H9 (cell line): ENCODE measurements around the gene IL32. TPM values are rescaled to one million over a fixed set of nuclear protein-coding genes. Genes with fewer than 3 reads are reported as not detected.
A peak's percentile ranks its signal among the peaks of the same experiment; 100 is the strongest.

Experiments
- DNase-seq: peaks from one replicate; pipeline ENCODE4 v3.0.0-alpha.2; 2017
- H2AFZ ChIP-seq: one replicate; pipeline ENCODE4 v1.6.1; 2013; ENCODE audit warnings: mild to moderate bottlenecking, low read length, control low read depth, moderate library complexity
- H2AK5ac ChIP-seq: 2 replicates; pipeline ENCODE4 v1.6.1; 2013; ENCODE audit warnings: low read length, control low read depth, mixed read lengths; ENCODE audit not compliant: insufficient read length
- H2BK120ac ChIP-seq: one replicate; pipeline ENCODE4 v1.6.1; 2013; ENCODE audit warnings: low read depth, mild to moderate bottlenecking, low read length, control low read depth, inconsistent platforms; ENCODE audit not compliant: poor library complexity, severe bottlenecking
- H2BK12ac ChIP-seq: 2 replicates; pipeline ENCODE4 v1.6.1; 2013; ENCODE audit warnings: low read length, control low read depth, mixed read lengths, low read depth; ENCODE audit not compliant: insufficient read length
- H2BK15ac ChIP-seq: 2 replicates; pipeline ENCODE4 v1.6.1; 2013; ENCODE audit warnings: low read depth, low read length, control low read depth
- H2BK20ac ChIP-seq: one replicate; pipeline ENCODE4 v1.6.1; 2013; ENCODE audit warnings: low read depth, mild to moderate bottlenecking, low read length, control low read depth, inconsistent platforms; ENCODE audit not compliant: poor library complexity, severe bottlenecking
- H2BK5ac ChIP-seq: 2 replicates; pipeline ENCODE4 v1.6.1; 2013; ENCODE audit warnings: low read length, control low read depth, mixed read lengths; ENCODE audit not compliant: insufficient read length
- H3K14ac ChIP-seq: 2 replicates; pipeline ENCODE4 v1.6.1; 2013; ENCODE audit warnings: low read length, control low read depth; ENCODE audit not compliant: insufficient read depth
- H3K18ac ChIP-seq: 2 replicates; pipeline ENCODE4 v1.6.1; 2013; ENCODE audit warnings: low read depth, mild to moderate bottlenecking, mixed read lengths, low read length, control low read depth; ENCODE audit not compliant: insufficient read length
- H3K23ac ChIP-seq: 2 replicates; pipeline ENCODE4 v1.6.1; 2013; ENCODE audit warnings: low read length, control low read depth, mixed read lengths, low read depth; ENCODE audit not compliant: insufficient read length
- H3K23me2 ChIP-seq: 2 replicates; pipeline ENCODE4 v1.6.1; 2013; ENCODE audit warnings: low read depth, mild to moderate bottlenecking, mixed read lengths, low read length, control low read depth; ENCODE audit not compliant: insufficient read length, poor library complexity, severe bottlenecking
- H3K27ac ChIP-seq: 2 replicates; pipeline ENCODE4 v1.5.1; 2013; ENCODE audit warnings: low read length, control low read depth, mixed read lengths, low read depth; ENCODE audit not compliant: insufficient read length
- H3K27me3 ChIP-seq: 2 replicates; pipeline ENCODE4 v1.6.1; 2013; ENCODE audit warnings: low read length, control low read depth, inconsistent platforms; ENCODE audit not compliant: insufficient read depth
- H3K4ac ChIP-seq: 2 replicates; pipeline ENCODE4 v1.6.1; 2013; ENCODE audit warnings: low read depth, mild to moderate bottlenecking, control low read depth, inconsistent platforms, low read length, moderate library complexity
- H3K4me1 ChIP-seq: 2 replicates; pipeline ENCODE4 v1.6.1; 2013; ENCODE audit warnings: low read length, control low read depth, inconsistent platforms; ENCODE audit not compliant: insufficient read depth
- H3K4me2 ChIP-seq: 2 replicates; pipeline ENCODE4 v1.6.1; 2013; ENCODE audit warnings: low read length, control low read depth, mixed read lengths; ENCODE audit not compliant: insufficient read length, insufficient read depth
- H3K56ac ChIP-seq: 2 replicates; pipeline ENCODE4 v1.6.1; 2013; ENCODE audit warnings: low read depth, mild to moderate bottlenecking, mixed read lengths, low read length, control low read depth; ENCODE audit not compliant: insufficient read length
- H3K79me1 ChIP-seq: 2 replicates; pipeline ENCODE4 v1.6.1; 2013; ENCODE audit warnings: low read depth, mild to moderate bottlenecking, moderate library complexity, low read length, control low read depth, inconsistent platforms; ENCODE audit not compliant: insufficient read depth, poor library complexity, severe bottlenecking
- H3K79me2 ChIP-seq: 2 replicates; pipeline ENCODE4 v1.6.1; 2013; ENCODE audit warnings: low read length, control low read depth, inconsistent platforms; ENCODE audit not compliant: insufficient read depth
- H3K9ac ChIP-seq: 2 replicates; pipeline ENCODE4 v1.6.1; 2013; ENCODE audit warnings: low read length, control low read depth, mixed read lengths; ENCODE audit not compliant: insufficient read length; ENCODE audit errors: extremely low read depth
- H3K9me3 ChIP-seq: one replicate; pipeline ENCODE4 v1.6.1; 2013; ENCODE audit warnings: low read depth, low read length, inconsistent platforms; ENCODE audit not compliant: control insufficient read depth
- H3T11ph ChIP-seq: one replicate; pipeline ENCODE4 v1.6.1; 2013; ENCODE audit warnings: mild to moderate bottlenecking, low read length, control low read depth, inconsistent platforms
- H4K20me1 ChIP-seq: one replicate; pipeline ENCODE4 v1.6.1; 2013; ENCODE audit not compliant: control insufficient read depth, insufficient read length, insufficient read depth
- H4K5ac ChIP-seq: 2 replicates; pipeline ENCODE4 v1.6.1; 2013; ENCODE audit warnings: low read depth, mild to moderate bottlenecking, mixed read lengths, low read length, control low read depth; ENCODE audit not compliant: insufficient read length
- H4K8ac ChIP-seq: replicated peaks from 2 replicates; pipeline ENCODE4 v1.6.1; 2013; ENCODE audit warnings: low read length, control low read depth, mixed read lengths, low read depth; ENCODE audit not compliant: insufficient read length
- H4K91ac ChIP-seq: 2 replicates; pipeline ENCODE4 v1.6.1; 2013; ENCODE audit warnings: low read depth, mild to moderate bottlenecking, moderate library complexity, mixed read lengths, low read length, control low read depth; ENCODE audit not compliant: insufficient read length
- H3K27ac Mint-ChIP-seq, 3 experiments: 2 replicates in 2 of 3; 3 replicates in 1 of 3; pipeline ENCODE4 v1.8.0; 2020 to 2021; ENCODE audit warnings: mixed read lengths in 3 of 3, mild to moderate bottlenecking in 1 of 3, moderate library complexity in 1 of 3
- H3K27me3 Mint-ChIP-seq: 2 replicates; pipeline ENCODE4 v1.8.0; 2021; ENCODE audit warnings: low read depth, mild to moderate bottlenecking, moderate library complexity, mixed read lengths
- H3K36me3 Mint-ChIP-seq, 3 experiments: 2 replicates in 2 of 3; 3 replicates in 1 of 3; pipeline ENCODE4 v1.8.0; 2020 to 2021; ENCODE audit warnings: low read depth in 3 of 3, mixed read lengths in 3 of 3; ENCODE audit not compliant: insufficient read depth in 1 of 3
- H3K4me1 Mint-ChIP-seq, 2 experiments: 2 replicates each; pipeline ENCODE4 v1.8.0; 2020; ENCODE audit warnings: mixed read lengths in 2 of 2
- H3K4me3 Mint-ChIP-seq, 2 experiments: 2 replicates in 1 of 2; 3 replicates in 1 of 2; pipeline ENCODE4 v1.8.0; 2020 to 2021; ENCODE audit warnings: mild to moderate bottlenecking in 2 of 2, mixed read lengths in 2 of 2, moderate library complexity in 1 of 2
- H3K9me3 Mint-ChIP-seq, 2 experiments: 2 replicates in 1 of 2; 3 replicates in 1 of 2; pipeline ENCODE4 v1.8.0; 2020; ENCODE audit warnings: mild to moderate bottlenecking in 2 of 2, mixed read lengths in 2 of 2, moderate library complexity in 1 of 2
- WGBS: extraction: QIAGEN DNeasy Blood & Tissue Kit; methylation state at CpG from one replicate; pipeline ENCODE4 v1.1.7; 2013; ENCODE audit warnings: missing lambda C conversion rate, low lambda C conversion rate, mixed read lengths; ENCODE audit not compliant: insufficient read length; ENCODE audit errors: extremely low coverage; 5-methylcytosine and 5-hydroxymethylcytosine counted together
- total RNA-seq: library from RNA; stranded (reverse); gene quantifications from 2 replicates; pipeline ENCODE4 v1.2.1, GENCODE V29; 2021
- TF ChIP-seq, protein P1 (sequence below): fragments of 200-600 bp; sonication (generic); conservative IDR thresholded peaks from 3 replicates; pipeline ENCODE4 v1.8.0; 2021; ENCODE audit warnings: antibody characterized with exemption, mild to moderate bottlenecking

Gene IL32
- total RNA-seq, 1 experiment from 2014 or later, result 2.0 TPM

DNA sequence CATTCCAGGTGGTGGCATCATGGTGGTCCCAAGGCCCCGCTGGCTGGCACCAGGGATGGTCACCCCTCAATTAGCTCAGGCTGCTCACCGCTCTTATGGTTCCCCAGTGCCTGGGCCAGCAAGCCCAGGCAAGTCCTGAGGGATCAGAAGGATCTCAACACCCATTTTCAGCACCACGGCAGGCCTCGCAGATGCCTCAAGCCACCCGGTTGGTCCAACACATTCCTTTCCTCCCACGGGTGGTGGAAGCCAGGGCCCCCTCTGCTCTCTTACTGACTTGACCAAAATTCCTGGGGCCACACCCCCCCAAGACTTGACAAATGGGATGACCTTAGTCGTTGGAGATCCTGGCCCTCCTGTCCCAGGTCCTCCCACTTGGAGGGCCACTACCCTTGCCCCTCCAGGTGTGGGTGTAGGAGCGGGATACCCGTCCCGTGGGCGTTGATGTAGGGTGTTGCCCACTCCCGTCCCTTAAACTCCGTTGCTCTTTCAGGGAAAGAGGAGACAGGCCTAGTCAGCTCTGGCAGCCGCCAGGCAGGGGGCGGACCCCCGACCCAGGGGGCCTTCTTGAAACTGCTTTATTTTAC is 52.9 kb downstream of the IL32 start:
- H3K27ac ChIP-seq, result no peak overlapping the region

More for the DNA sequence above, 52.9 kb downstream of the IL32 start:
- H3T11ph ChIP-seq, result no peak overlapping the region
- no peaks in the 10 kb centered on the region for H3K9me3 Mint-ChIP-seq
- H2BK15ac ChIP-seq, result no peak overlapping the region
- DNase-seq, result no peak
- H3K18ac ChIP-seq, result no peak overlapping the region
- no peak overlapping the region for H2AK5ac ChIP-seq
- peak overlapping the region in 1 of 3 experiments; percentile 44; a peak in 1 of 7 replicates for H3K27ac Mint-ChIP-seq
- H4K8ac ChIP-seq, result no peak overlapping the region
- no peak overlapping the region for H4K91ac ChIP-seq
- no peaks in the 10 kb centered on the region for H3K23me2 ChIP-seq
- no peak overlapping the region for H3K14ac ChIP-seq
- no peak overlapping the region for H2BK20ac ChIP-seq
- H3K4me3 Mint-ChIP-seq, result no peak overlapping the region
- no peaks in the 10 kb centered on the region for H4K20me1 ChIP-seq
- peaks cover 9 to 11% of the 10 kb centered on the region in 2 experiments for H3K4me1 Mint-ChIP-seq
- H4K5ac ChIP-seq, result no peak overlapping the region
- no peak overlapping the region for H3K4ac ChIP-seq
- no peak overlapping the region for H3K9ac ChIP-seq
- TF ChIP-seq, protein P1, sequence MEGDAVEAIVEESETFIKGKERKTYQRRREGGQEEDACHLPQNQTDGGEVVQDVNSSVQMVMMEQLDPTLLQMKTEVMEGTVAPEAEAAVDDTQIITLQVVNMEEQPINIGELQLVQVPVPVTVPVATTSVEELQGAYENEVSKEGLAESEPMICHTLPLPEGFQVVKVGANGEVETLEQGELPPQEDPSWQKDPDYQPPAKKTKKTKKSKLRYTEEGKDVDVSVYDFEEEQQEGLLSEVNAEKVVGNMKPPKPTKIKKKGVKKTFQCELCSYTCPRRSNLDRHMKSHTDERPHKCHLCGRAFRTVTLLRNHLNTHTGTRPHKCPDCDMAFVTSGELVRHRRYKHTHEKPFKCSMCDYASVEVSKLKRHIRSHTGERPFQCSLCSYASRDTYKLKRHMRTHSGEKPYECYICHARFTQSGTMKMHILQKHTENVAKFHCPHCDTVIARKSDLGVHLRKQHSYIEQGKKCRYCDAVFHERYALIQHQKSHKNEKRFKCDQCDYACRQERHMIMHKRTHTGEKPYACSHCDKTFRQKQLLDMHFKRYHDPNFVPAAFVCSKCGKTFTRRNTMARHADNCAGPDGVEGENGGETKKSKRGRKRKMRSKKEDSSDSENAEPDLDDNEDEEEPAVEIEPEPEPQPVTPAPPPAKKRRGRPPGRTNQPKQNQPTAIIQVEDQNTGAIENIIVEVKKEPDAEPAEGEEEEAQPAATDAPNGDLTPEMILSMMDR, result no peak
- no CpG with 5 or more reads among the region's 16 CpGs for WGBS
- H2BK5ac ChIP-seq, result no peak overlapping the region
- no peaks in the 10 kb centered on the region for H3K27me3 ChIP-seq
- H3K4me1 ChIP-seq, result no peaks in the 10 kb centered on the region
- peaks cover 2% of the 10 kb centered on the region for H3K79me1 ChIP-seq
- no peak overlapping the region for H2BK12ac ChIP-seq
- no peaks in the 10 kb centered on the region; the same call in 1 of the 2 replicates for H3K27me3 Mint-ChIP-seq
- H3K79me2 ChIP-seq, result no peaks in the 10 kb centered on the region
- no peak overlapping the region for H2AFZ ChIP-seq
- peaks cover 14 to 45% (median 30%) of the 10 kb centered on the region in 3 experiments for H3K36me3 Mint-ChIP-seq
- H2BK120ac ChIP-seq, result no peak overlapping the region
- H3K9me3 ChIP-seq, result no peaks in the 10 kb centered on the region
- H3K56ac ChIP-seq, result no peak overlapping the region
- H3K23ac ChIP-seq, result no peak overlapping the region
- no peak overlapping the region for H3K4me2 ChIP-seq
